HUES48 (cell line): Measurements from ENCODE around the gene MGARP.
"Not testable (repeated sequence)": the region's sequence is repeated elsewhere in the genome, so short reads cannot be mapped to it uniquely, and the experiment has no call there.

Experiments used
- H3K27ac ChIP-seq: one replicate; pipeline ENCODE4 v1.7.0; 2013; ENCODE audit warnings: low read depth, low read length, inconsistent platforms
- H3K27me3 ChIP-seq: 2 replicates; pipeline ENCODE4 v1.6.1; 2013; ENCODE audit warnings: mild to moderate bottlenecking, low read length; ENCODE audit not compliant: control insufficient read depth, insufficient read depth
- H3K36me3 ChIP-seq: 2 replicates; pipeline ENCODE4 v1.6.1; 2013; ENCODE audit warnings: low read length; ENCODE audit not compliant: control insufficient read depth, insufficient read depth
- H3K4me1 ChIP-seq: 2 replicates; pipeline ENCODE4 v1.6.1; 2013; ENCODE audit warnings: mild to moderate bottlenecking, low read length; ENCODE audit not compliant: control insufficient read depth, insufficient read depth
- H3K4me3 ChIP-seq: 2 replicates; pipeline ENCODE4 v1.5.1; 2013; ENCODE audit warnings: mild to moderate bottlenecking, low read depth, low read length
- H3K9ac ChIP-seq: 2 replicates; pipeline ENCODE4 v1.6.1; 2013; ENCODE audit warnings: mild to moderate bottlenecking, low read depth, low read length, moderate library complexity
- H3K9me3 ChIP-seq: 2 replicates; pipeline ENCODE4 v1.6.1; 2013; ENCODE audit warnings: low read length; ENCODE audit not compliant: control insufficient read depth, insufficient read depth

The MGARP gene

GRCh38 chr4:139266583-139267257, 13.3 kb downstream of the MGARP start:
- peak overlapping the region; percentile 26 for H3K27ac ChIP-seq
- 0 out of 2 replicates have a peak overlapping the region, but pooled peaks have one; percentile 22 for H3K9ac ChIP-seq
- no peak overlapping the region for H3K4me3 ChIP-seq

DNA sequence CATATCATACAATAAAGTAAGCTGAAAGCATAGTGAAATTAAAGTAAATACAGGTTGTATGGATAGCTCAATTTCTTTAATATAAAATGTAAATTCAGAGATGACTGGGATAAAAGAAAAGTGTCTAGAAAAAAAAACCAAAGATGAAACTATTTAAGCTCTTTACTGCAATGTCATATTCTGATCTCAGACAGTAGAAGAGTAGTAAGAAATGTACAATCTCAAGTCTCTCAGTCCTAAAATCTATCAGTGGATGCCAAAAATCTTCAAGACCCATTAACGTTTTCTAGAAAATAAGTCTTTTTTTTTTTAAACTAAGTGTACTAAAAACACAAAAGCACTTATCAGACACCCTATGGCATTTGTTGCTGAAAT, 13.8 kb downstream of the MGARP start:
- H3K4me3 ChIP-seq: no peak overlapping the region

More at GRCh38 chr4:139266583-139267257, 13.3 kb downstream of the MGARP start:
- no peaks in the 10 kb centered on the region for H3K27me3 ChIP-seq
- H3K36me3 ChIP-seq: no peaks in the 10 kb centered on the region
- no peaks in the 10 kb centered on the region for H3K9me3 ChIP-seq
- peaks cover 9% of the 10 kb centered on the region; the same call in 1 of the 2 replicates for H3K4me1 ChIP-seq

DNA sequence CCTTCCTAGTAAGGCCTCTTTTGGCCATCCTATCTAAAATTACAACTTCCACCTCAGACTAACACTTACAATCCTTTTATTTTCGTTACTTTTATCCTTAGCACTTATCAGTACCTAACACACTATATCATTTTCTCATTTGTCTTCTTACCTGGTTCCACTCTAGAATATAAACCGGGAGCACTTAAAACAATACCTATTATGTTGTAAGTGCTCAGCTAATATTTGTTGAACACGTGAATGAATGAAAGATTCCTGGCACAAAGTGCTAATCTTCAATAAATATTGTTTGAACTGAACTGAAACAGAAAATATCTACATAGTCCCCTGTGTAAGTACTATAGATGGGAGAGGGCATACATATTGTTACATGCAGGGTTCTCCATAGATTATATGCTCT, 14.4 kb downstream of the MGARP start:
- no peak overlapping the region for H3K27ac ChIP-seq
- H3K9me3 ChIP-seq: no peaks in the 10 kb centered on the region
- no peaks in the 10 kb centered on the region for H3K27me3 ChIP-seq
- no peaks in the 10 kb centered on the region for H3K36me3 ChIP-seq
- peaks cover 9% of the 10 kb centered on the region; the same call in 1 of the 2 replicates for H3K4me1 ChIP-seq
- no peak overlapping the region for H3K9ac ChIP-seq
- no peak overlapping the region for H3K4me3 ChIP-seq

More for the DNA sequence above, 13.8 kb downstream of the MGARP start:
- H3K27ac ChIP-seq: no peak overlapping the region
- H3K36me3 ChIP-seq: no peaks in the 10 kb centered on the region
- H3K4me1 ChIP-seq: peaks cover 9% of the 10 kb centered on the region; the same call in 1 of the 2 replicates
- no peaks in the 10 kb centered on the region for H3K9me3 ChIP-seq
- H3K9ac ChIP-seq: no peak overlapping the region
- no peaks in the 10 kb centered on the region for H3K27me3 ChIP-seq

- H3K9me3 ChIP-seq: no peaks in the 10 kb centered on the region
- no peaks in the 10 kb centered on the region for H3K27me3 ChIP-seq
- no peaks in the 10 kb centered on the region for H3K36me3 ChIP-seq
- no peak overlapping the region for H3K9ac ChIP-seq
- H3K4me3 ChIP-seq: no peak overlapping the region
- no peak overlapping the region for H3K27ac ChIP-seq
- no peaks in the 10 kb centered on the region for H3K4me1 ChIP-seq
Observed at GRCh38 chr4:139256349-139256748, 23.7 kb downstream of the MGARP start.

DNA sequence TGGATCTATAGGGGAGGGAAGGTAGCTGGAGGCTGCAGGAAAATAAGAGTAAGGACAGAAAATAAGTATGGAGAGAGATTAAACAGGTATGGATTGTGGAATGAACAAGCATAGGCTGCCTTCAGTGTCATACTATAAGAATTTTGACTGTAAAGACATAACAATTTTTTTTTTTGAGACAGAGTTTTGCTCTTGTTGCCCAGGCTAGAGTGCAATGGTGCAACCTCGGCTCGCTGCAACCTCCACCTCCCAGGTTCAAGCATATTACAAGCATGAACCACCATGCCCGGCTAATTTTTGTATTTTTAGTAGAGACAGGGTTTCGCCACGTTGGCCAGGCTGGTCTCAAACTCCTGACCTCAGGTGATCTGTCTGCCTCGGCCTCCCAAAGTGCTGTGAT, 24.4 kb downstream of the MGARP start:
- not testable (repeated sequence) for H3K4me3 ChIP-seq, H3K4me1 ChIP-seq, H3K9me3 ChIP-seq

DNA sequence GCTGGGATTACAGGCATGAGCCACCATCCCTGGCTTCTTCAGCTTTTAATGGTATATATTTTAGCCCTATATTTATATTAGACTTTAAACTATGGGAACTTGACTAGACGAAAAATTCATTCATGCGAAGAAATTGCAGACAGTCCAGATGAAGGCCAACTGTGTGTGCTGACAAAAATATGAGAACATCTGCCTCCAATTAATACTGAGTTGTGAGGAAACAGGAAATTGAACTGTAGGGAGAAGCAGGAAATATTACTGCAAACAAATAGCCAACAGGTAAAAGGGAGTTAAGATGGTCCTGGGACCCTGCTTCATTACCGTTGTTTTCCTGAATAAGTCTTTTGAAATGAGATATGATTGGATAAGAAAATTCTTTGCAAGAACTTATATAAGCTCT, 26.3 kb downstream of the MGARP start:
- no peaks in the 10 kb centered on the region for H3K27me3 ChIP-seq
- no peak overlapping the region for H3K9ac ChIP-seq
- H3K27ac ChIP-seq: no peak overlapping the region
- no peaks in the 10 kb centered on the region for H3K36me3 ChIP-seq
- H3K4me1 ChIP-seq: no peaks in the 10 kb centered on the region
- H3K4me3 ChIP-seq: no peak overlapping the region
- H3K9me3 ChIP-seq: no peaks in the 10 kb centered on the region

More for the DNA sequence above, 24.4 kb downstream of the MGARP start:
- not testable (repeated sequence) for H3K27ac ChIP-seq, H3K36me3 ChIP-seq, H3K9ac ChIP-seq, H3K27me3 ChIP-seq

GRCh38 chr4:139253046-139253445, 27.0 kb downstream of the MGARP start:
- H3K9me3 ChIP-seq: no peaks in the 10 kb centered on the region
- H3K27me3 ChIP-seq: no peaks in the 10 kb centered on the region
- H3K9ac ChIP-seq: no peak overlapping the region
- H3K27ac ChIP-seq: no peak overlapping the region
- no peak overlapping the region for H3K4me3 ChIP-seq
- H3K36me3 ChIP-seq: no peaks in the 10 kb centered on the region
- no peaks in the 10 kb centered on the region for H3K4me1 ChIP-seq

DNA sequence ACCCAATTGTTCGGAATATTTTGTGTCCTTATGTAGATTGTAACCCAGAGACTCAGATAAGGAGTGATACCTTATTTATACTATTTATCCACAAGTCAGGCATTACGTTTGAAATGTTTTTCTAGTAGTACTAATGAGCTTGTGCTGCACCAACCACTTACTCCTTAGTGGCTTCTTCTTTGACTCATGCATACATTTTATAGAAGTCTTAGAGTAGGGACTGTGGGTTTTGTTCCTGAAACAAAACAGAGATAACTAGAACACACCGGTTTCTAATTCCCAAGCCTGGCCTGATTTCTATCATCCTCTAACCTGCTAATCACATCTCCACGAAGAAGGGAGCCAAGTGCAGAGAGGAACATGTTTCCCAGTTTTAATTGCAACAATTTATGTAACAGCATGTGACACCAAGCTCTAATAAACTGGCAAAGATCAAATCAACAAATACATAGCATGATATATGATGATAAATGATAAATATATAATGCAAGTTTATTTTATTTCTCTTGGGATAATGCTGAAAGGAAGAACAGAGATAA, 32.3 kb downstream of the MGARP start:
- H3K36me3 ChIP-seq: no peaks in the 10 kb centered on the region
- no peaks in the 10 kb centered on the region for H3K4me1 ChIP-seq
- H3K9me3 ChIP-seq: no peaks in the 10 kb centered on the region
- H3K27me3 ChIP-seq: no peaks in the 10 kb centered on the region
- no peak overlapping the region for H3K4me3 ChIP-seq
- no peak overlapping the region for H3K27ac ChIP-seq
- no peak overlapping the region for H3K9ac ChIP-seq

DNA sequence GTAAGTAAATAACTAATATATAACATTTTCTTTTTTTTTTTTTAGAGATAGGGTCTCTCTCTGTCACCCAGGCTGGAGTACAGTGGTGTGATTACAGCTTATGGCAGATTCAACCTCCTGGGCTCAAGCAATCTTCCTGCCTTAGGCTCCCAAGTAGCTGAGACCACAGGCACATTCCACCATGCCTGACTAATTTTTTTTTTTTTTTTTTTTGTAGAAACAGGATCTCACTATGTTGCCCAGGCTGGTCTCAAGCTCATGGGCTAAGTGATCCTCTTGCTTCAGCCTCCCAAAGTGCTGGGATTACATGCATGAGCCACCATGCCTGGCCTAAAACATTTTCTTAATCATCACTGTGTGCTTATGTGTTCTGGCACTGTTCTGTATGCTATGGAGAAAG, 32.8 kb downstream of the MGARP start:
- H3K27me3 ChIP-seq: no peaks in the 10 kb centered on the region
- no peak overlapping the region for H3K9ac ChIP-seq
- no peaks in the 10 kb centered on the region for H3K36me3 ChIP-seq
- no peak overlapping the region for H3K4me3 ChIP-seq
- H3K27ac ChIP-seq: no peak overlapping the region
- no peaks in the 10 kb centered on the region for H3K9me3 ChIP-seq
- peaks cover 4% of the 10 kb centered on the region for H3K4me1 ChIP-seq

DNA sequence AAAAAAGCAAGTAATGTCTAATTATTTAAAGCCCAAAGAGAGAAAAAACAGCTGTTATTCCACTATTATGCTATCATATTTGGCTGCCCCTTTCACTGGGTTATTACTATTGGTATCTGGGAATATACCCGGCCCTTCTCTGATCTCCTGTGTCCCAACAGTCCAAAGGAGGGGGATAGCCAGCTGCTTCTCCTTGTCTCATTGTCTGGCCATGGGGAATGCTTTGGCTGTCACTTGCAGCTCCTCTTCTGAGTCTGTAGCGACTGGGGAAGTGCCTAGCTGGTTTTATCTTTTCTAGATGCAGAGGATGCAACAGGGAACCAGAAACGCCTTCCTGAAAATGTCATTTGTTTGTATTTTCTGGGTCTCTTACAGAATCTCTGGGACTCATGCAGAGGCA, 33.9 kb downstream of the MGARP start:
- no peaks in the 10 kb centered on the region for H3K9me3 ChIP-seq
- H3K27me3 ChIP-seq: no peaks in the 10 kb centered on the region
- H3K4me1 ChIP-seq: peaks cover 13% of the 10 kb centered on the region
- H3K36me3 ChIP-seq: no peaks in the 10 kb centered on the region
- H3K27ac ChIP-seq: no peak overlapping the region
- H3K4me3 ChIP-seq: no peak overlapping the region
- H3K9ac ChIP-seq: no peak overlapping the region

DNA sequence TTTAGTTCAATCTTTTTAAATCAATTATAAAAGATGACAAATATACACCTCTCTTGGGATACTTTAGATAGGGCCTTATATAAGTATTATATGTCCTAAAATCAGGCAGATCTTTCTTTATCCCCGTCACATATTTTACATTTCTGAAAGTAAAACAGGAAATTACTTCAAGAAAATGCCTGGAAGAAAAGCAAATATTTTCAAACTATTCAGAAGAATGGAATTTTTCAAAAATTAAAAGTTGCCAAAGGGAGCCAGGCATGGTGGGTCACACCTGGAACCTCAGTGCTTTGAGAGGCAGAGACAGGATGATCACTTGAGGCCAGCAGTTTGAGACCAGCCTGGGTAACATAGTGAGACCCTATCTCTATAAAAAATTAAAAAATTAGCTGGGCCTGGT, 34.4 kb downstream of the MGARP start:
- H3K9me3 ChIP-seq: no peaks in the 10 kb centered on the region
- H3K27me3 ChIP-seq: no peaks in the 10 kb centered on the region
- H3K4me3 ChIP-seq: no peak overlapping the region
- H3K4me1 ChIP-seq: peaks cover 18% of the 10 kb centered on the region
- no peaks in the 10 kb centered on the region for H3K36me3 ChIP-seq
- no peak overlapping the region for H3K27ac ChIP-seq
- H3K9ac ChIP-seq: no peak overlapping the region
